B cell (primary cell): ENCODE results near the gene TSPAN31. TPM values are rescaled to one million over a fixed set of nuclear protein-coding genes. Genes with fewer than 3 reads are reported as not detected.

Experiments used
- ATAC-seq: fragments of 200-7000 bp; cut with Tn5 transposase; one replicate; pipeline ENCODE4 v1.10.0; 2021; ENCODE audit warnings: low read depth, mild to moderate bottlenecking, moderate number of reproducible peaks, moderate library complexity
- CTCF ChIA-PET: fragments of 350-600 bp; sonication (Branson Sonifier 250); formaldehyde crosslinking; loops from one replicate; lab custom pipeline; 2021; ENCODE audit warnings: antibody characterized with exemption, inconsistent platforms; lab: Charles Lee
- POLR2A ChIA-PET: fragments of 350-600 bp; sonication (Branson Sonifier 250); formaldehyde crosslinking; loops from one replicate; lab custom pipeline; 2021; ENCODE audit warnings: antibody characterized with exemption; lab: Charles Lee
- DNase-seq: peaks from one replicate; pipeline ENCODE4 v3.0.0; 2013
- H2AFZ ChIP-seq: 2 replicates; pipeline ENCODE4 v1.6.1; 2012; ENCODE audit warnings: mild to moderate bottlenecking, low read depth, low read length; ENCODE audit not compliant: insufficient read depth, poor library complexity, severe bottlenecking
- H3K27ac ChIP-seq, 2 donors: 1 replicate in 1 of 2; 2 replicates in 1 of 2; pipeline ENCODE4 v1.5.1; 2012 to 2013; ENCODE audit warnings: low read length in 2 of 2, mild to moderate bottlenecking in 2 of 2, moderate library complexity in 1 of 2
- H3K27me3 ChIP-seq, 4 experiments: fragments of 200-600 bp in 1 of 4; sonication (generic) in 1 of 4; replicated peaks in 1 of 4; 1 replicate in 2 of 4; 2 replicates in 2 of 4; pipeline versions ENCODE4 v1.6.1 to v1.7.0; 2013 to 2016; ENCODE audit warnings: low read length in 3 of 4, mild to moderate bottlenecking in 2 of 4, mixed read lengths in 1 of 4, moderate library complexity in 1 of 4; ENCODE audit not compliant: insufficient read depth in 4 of 4, control insufficient read depth in 3 of 4; ENCODE audit errors: control extremely low read depth in 1 of 4
- H3K36me3 ChIP-seq, 2 experiments: replicated peaks in 1 of 2; 1 replicate in 1 of 2; 2 replicates in 1 of 2; pipeline versions ENCODE4 v1.6.1 to v1.7.1; 2013; ENCODE audit warnings: low read length in 1 of 2; ENCODE audit not compliant: insufficient read depth in 2 of 2, control insufficient read depth in 1 of 2; ENCODE audit errors: control extremely low read depth in 1 of 2, extremely low read depth in 1 of 2
- H3K4me1 ChIP-seq, 2 donors: fragments of 200-600 bp in 1 of 2; sonication (generic) in 1 of 2; 1 replicate in 1 of 2; 2 replicates in 1 of 2; pipeline versions ENCODE4 v1.5.1 to v1.6.1; 2013 to 2017; ENCODE audit warnings: low read length in 2 of 2; ENCODE audit not compliant: control insufficient read depth in 2 of 2, insufficient read depth in 2 of 2
- H3K4me2 ChIP-seq: replicated peaks from 2 replicates; pipeline ENCODE3; 2012; ENCODE audit warnings: mild to moderate bottlenecking, low read depth, low read length; ENCODE audit not compliant: poor library complexity, severe bottlenecking
- H3K4me3 ChIP-seq, 5 experiments: fragments of 200-600 bp in 1 of 5; sonication (generic) in 1 of 5; 1 replicate in 3 of 5; 2 replicates in 2 of 5; pipeline versions ENCODE4 v1.5.1 to v1.7.0; 2011 to 2016; ENCODE audit warnings: low read length in 4 of 5, mild to moderate bottlenecking in 4 of 5, low read depth in 2 of 5, control low read depth in 1 of 5, moderate library complexity in 1 of 5; ENCODE audit not compliant: insufficient read depth in 1 of 5; ENCODE audit errors: control extremely low read depth in 1 of 5, extremely low read depth in 1 of 5
- H3K79me2 ChIP-seq: fragments of 200-600 bp; sonication (generic); one replicate; pipeline ENCODE4 v1.6.0; 2016; ENCODE audit warnings: low read length; ENCODE audit not compliant: control insufficient read depth, insufficient read depth
- H3K9ac ChIP-seq: fragments of 200-600 bp; sonication (generic); 2 replicates; pipeline ENCODE4 v1.6.1; 2017; ENCODE audit warnings: mild to moderate bottlenecking, low read length, moderate library complexity
- H3K9me3 ChIP-seq, 3 donors: one replicate each; pipeline versions ENCODE4 v1.6.1 to v1.7.1; 2013; ENCODE audit warnings: low read length in 2 of 3; ENCODE audit not compliant: control insufficient read depth in 2 of 3, insufficient read depth in 1 of 3; ENCODE audit errors: control extremely low read depth in 1 of 3
- H4K20me1 ChIP-seq: 2 replicates; pipeline ENCODE4 v1.6.0; 2012; ENCODE audit warnings: mild to moderate bottlenecking, low read length; ENCODE audit not compliant: insufficient read depth, control insufficient read depth, poor library complexity, severe bottlenecking
- H3K27ac Mint-ChIP-seq: one replicate; pipeline ENCODE4 v1.8.0; 2021; ENCODE audit warnings: mixed read lengths
- H3K27me3 Mint-ChIP-seq: one replicate; pipeline ENCODE4 v1.8.0; 2021; ENCODE audit warnings: mixed read lengths
- H3K4me1 Mint-ChIP-seq: one replicate; pipeline ENCODE4 v1.8.0; 2021; ENCODE audit warnings: mixed read lengths
- H3K4me3 Mint-ChIP-seq: one replicate; pipeline ENCODE4 v1.8.0; 2021; ENCODE audit warnings: mixed read lengths
- H3K9me3 Mint-ChIP-seq: one replicate; pipeline ENCODE4 v1.8.0; 2022; ENCODE audit warnings: mixed read lengths; ENCODE audit not compliant: insufficient read depth
- CTCF ChIP-seq: fragments of 200-600 bp; IDR thresholded peaks from one replicate; pipeline ENCODE4 v1.8.0; 2022; ENCODE audit warnings: antibody characterized with exemption, mild to moderate bottlenecking
- EZH2 ChIP-seq: IDR thresholded peaks from 2 replicates; pipeline ENCODE4 v1.6.1; 2012; ENCODE audit warnings: borderline replicate concordance, low read depth, mild to moderate bottlenecking, moderate library complexity, low read length; ENCODE audit not compliant: insufficient read depth, poor library complexity, severe bottlenecking
- WGBS: methylation state at CpG from one replicate; pipeline ENCODE4 v1.1.5; 2013; ENCODE audit warnings: missing lambda C conversion rate; ENCODE audit not compliant: insufficient coverage; 5-methylcytosine and 5-hydroxymethylcytosine counted together
- intact Hi-C: fragments of 100-400 bp; cut with micrococcal nuclease; formaldehyde crosslinking; loops from one replicate; pipeline ENCODE4 v1.10.0; 2022
- polyA plus RNA-seq: library from polyadenylated mRNA; depleted of rRNA; stranded (reverse); fragments of >200 nt; gene quantifications from 2 replicates; pipeline ENCODE4 v1.2.3, GENCODE V29; 2012
- total RNA-seq, 2 donors: library from RNA; stranded (reverse); fragments of 120-200 nt in 1 of 2; gene quantifications; 1 replicate in 1 of 2; 2 replicates in 1 of 2; pipeline versions ENCODE4 v1.2.3 to v1.2.4, GENCODE V29; 2013 to 2022

The TSPAN31 gene
- total and polyA plus RNA-seq, 2 donors (not counting 1 experiment from before 2014, with no cell fraction given): 24.0 to 29.6 TPM

- Histone ChIP-seq H3K9ac (no peak overlapping the region), H2AFZ (no peak overlapping the region), H3K4me2 (no peak overlapping the region), H3K4me3 (no peak overlapping the region), H3K9me3 (no peaks in the 10 kb centered on the region), H3K36me3 (peaks cover 0 to 64% of the 10 kb centered on the region in 2 experiments), H3K27ac (no peak overlapping the region), H3K27me3 (no peaks in the 10 kb centered on the region), H3K4me1 (peaks cover 20 to 23% of the 10 kb centered on the region in 2 donors), H3K79me2 (peaks cover 40% of the 10 kb centered on the region), H4K20me1 (peaks cover 57% of the 10 kb centered on the region)
- intact Hi-C loops: no loop called here
- Mint-ChIP-seq H3K27me3 (no peaks in the 10 kb centered on the region), H3K27ac (peak overlapping the region; percentile 57), H3K4me3 (no peak overlapping the region), H3K9me3 (no peaks in the 10 kb centered on the region), H3K4me1 (peaks cover 19% of the 10 kb centered on the region)
- no peak for ATAC-seq
- DNase-seq: no peak
- no peak for TF ChIP-seq CTCF
- TF ChIP-seq EZH2: no peak
- POLR2A ChIA-PET: no interaction called here
- CTCF ChIA-PET: no interaction called here
- 92% methylated on average over 28 of the region's 49 CpGs for WGBS
Measured at GRCh38 chr12:57735952-57736740, 8.7 kb upstream of the TSPAN31 start.
